HL-60 (cell line): ENCODE data around the gene TAS2R60.

Experiments
- POLR2AphosphoS5 ChIP-seq: IDR thresholded peaks from 2 replicates; pipeline ENCODE4 v1.6.1; 2012; ENCODE audit warnings: low read depth
- SPI1 ChIP-seq: IDR thresholded peaks from 2 replicates; pipeline ENCODE4 v1.6.1; 2012; ENCODE audit warnings: low read depth, mild to moderate bottlenecking, borderline replicate concordance
- TF ChIP-seq, protein P1 (sequence below): IDR thresholded peaks from one replicate; pipeline ENCODE4 v1.5.1; 2011; ENCODE audit warnings: low read length, control low read depth, inconsistent platforms; ENCODE audit not compliant: insufficient read depth
- TF ChIP-seq, protein P2 (sequence below): IDR thresholded peaks from 2 replicates; pipeline ENCODE4 v1.6.1; 2012; ENCODE audit warnings: low read depth; ENCODE audit not compliant: insufficient replicate concordance

DNA sequence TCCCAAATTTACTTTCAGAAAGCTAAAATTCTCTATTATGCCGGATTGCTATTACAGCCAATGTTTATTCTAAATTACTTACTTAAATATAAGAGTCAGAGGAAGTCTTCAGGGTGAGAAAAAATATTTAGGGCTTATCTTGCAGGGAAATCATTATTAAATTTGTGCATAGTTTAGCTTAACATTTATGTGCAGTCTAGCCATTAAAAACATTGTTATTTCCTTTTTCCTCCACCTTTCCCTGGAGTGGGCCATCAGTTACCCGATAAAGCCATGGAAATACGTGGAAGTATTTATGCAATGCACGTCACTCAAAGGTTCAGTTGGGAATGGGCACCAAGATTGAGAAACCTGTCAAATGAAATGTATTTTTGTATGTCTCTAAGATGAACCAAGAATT, 9.5 kb upstream of the TAS2R60 start:
- TF ChIP-seq, protein P1, sequence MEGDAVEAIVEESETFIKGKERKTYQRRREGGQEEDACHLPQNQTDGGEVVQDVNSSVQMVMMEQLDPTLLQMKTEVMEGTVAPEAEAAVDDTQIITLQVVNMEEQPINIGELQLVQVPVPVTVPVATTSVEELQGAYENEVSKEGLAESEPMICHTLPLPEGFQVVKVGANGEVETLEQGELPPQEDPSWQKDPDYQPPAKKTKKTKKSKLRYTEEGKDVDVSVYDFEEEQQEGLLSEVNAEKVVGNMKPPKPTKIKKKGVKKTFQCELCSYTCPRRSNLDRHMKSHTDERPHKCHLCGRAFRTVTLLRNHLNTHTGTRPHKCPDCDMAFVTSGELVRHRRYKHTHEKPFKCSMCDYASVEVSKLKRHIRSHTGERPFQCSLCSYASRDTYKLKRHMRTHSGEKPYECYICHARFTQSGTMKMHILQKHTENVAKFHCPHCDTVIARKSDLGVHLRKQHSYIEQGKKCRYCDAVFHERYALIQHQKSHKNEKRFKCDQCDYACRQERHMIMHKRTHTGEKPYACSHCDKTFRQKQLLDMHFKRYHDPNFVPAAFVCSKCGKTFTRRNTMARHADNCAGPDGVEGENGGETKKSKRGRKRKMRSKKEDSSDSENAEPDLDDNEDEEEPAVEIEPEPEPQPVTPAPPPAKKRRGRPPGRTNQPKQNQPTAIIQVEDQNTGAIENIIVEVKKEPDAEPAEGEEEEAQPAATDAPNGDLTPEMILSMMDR, result no peak
- TF ChIP-seq, protein P2, sequence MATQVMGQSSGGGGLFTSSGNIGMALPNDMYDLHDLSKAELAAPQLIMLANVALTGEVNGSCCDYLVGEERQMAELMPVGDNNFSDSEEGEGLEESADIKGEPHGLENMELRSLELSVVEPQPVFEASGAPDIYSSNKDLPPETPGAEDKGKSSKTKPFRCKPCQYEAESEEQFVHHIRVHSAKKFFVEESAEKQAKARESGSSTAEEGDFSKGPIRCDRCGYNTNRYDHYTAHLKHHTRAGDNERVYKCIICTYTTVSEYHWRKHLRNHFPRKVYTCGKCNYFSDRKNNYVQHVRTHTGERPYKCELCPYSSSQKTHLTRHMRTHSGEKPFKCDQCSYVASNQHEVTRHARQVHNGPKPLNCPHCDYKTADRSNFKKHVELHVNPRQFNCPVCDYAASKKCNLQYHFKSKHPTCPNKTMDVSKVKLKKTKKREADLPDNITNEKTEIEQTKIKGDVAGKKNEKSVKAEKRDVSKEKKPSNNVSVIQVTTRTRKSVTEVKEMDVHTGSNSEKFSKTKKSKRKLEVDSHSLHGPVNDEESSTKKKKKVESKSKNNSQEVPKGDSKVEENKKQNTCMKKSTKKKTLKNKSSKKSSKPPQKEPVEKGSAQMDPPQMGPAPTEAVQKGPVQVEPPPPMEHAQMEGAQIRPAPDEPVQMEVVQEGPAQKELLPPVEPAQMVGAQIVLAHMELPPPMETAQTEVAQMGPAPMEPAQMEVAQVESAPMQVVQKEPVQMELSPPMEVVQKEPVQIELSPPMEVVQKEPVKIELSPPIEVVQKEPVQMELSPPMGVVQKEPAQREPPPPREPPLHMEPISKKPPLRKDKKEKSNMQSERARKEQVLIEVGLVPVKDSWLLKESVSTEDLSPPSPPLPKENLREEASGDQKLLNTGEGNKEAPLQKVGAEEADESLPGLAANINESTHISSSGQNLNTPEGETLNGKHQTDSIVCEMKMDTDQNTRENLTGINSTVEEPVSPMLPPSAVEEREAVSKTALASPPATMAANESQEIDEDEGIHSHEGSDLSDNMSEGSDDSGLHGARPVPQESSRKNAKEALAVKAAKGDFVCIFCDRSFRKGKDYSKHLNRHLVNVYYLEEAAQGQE, result no peak
- TF ChIP-seq SPI1 (no peak), POLR2AphosphoS5 (no peak)
